Endodermal cell (in vitro differentiated cells): ENCODE data around the gene GRM4. TPM values are rescaled to one million over a fixed set of nuclear protein-coding genes. Genes with fewer than 3 reads are reported as not detected.
A peak's percentile ranks its signal among the peaks of the same experiment; 100 is the strongest.

Experiments
- DNase-seq: peaks from one replicate; pipeline ENCODE4 v3.0.0-alpha.2; 2017
- H3K27ac ChIP-seq: 2 replicates; pipeline ENCODE4 v1.5.1; 2013; ENCODE audit warnings: mild to moderate bottlenecking, low read depth, low read length, moderate library complexity
- H3K27me3 ChIP-seq: 2 replicates; pipeline ENCODE4 v1.6.1; 2013; ENCODE audit warnings: mild to moderate bottlenecking, low read length, moderate library complexity; ENCODE audit not compliant: insufficient read depth, control insufficient read depth, poor library complexity, severe bottlenecking
- H3K36me3 ChIP-seq: 2 replicates; pipeline ENCODE4 v1.7.0; 2013; ENCODE audit warnings: mild to moderate bottlenecking, low read length, moderate library complexity; ENCODE audit not compliant: control insufficient read depth, insufficient read depth
- H3K4me1 ChIP-seq: one replicate; pipeline ENCODE4 v1.7.0; 2013; ENCODE audit warnings: low read length; ENCODE audit not compliant: control insufficient read depth, insufficient read depth
- H3K4me3 ChIP-seq: 2 replicates; pipeline ENCODE4 v1.5.1; 2013; ENCODE audit warnings: mild to moderate bottlenecking, low read length, moderate library complexity
- H3K9ac ChIP-seq: 2 replicates; pipeline ENCODE4 v1.6.1; 2013; ENCODE audit warnings: mild to moderate bottlenecking, low read length, moderate library complexity; ENCODE audit not compliant: poor library complexity, severe bottlenecking; ENCODE audit errors: extremely low read depth
- H3K9me3 ChIP-seq: 2 replicates; pipeline ENCODE4 v1.6.1; 2013; ENCODE audit warnings: mild to moderate bottlenecking, low read length, moderate library complexity; ENCODE audit not compliant: control insufficient read depth
- H3K27ac Mint-ChIP-seq: 2 replicates; pipeline ENCODE4 v1.8.0; 2020; ENCODE audit warnings: mixed read lengths
- H3K27me3 Mint-ChIP-seq: 2 replicates; pipeline ENCODE4 v1.8.0; 2021; ENCODE audit warnings: mild to moderate bottlenecking, mixed read lengths; ENCODE audit not compliant: insufficient read depth
- H3K36me3 Mint-ChIP-seq: 2 replicates; pipeline ENCODE4 v1.8.0; 2020; ENCODE audit warnings: low read depth, mixed read lengths
- H3K4me1 Mint-ChIP-seq: 2 replicates; pipeline ENCODE4 v1.8.0; 2020; ENCODE audit warnings: mixed read lengths
- H3K4me3 Mint-ChIP-seq: 2 replicates; pipeline ENCODE4 v1.8.0; 2020; ENCODE audit warnings: mild to moderate bottlenecking, moderate library complexity, mixed read lengths
- H3K9me3 Mint-ChIP-seq: 2 replicates; pipeline ENCODE4 v1.8.0; 2020; ENCODE audit warnings: mild to moderate bottlenecking, mixed read lengths
- WGBS, 2 experiments: methylation state at CpG; one replicate each; pipeline versions ENCODE4 v1.1.5 to v1.1.7; 2013; ENCODE audit warnings: missing lambda C conversion rate in 2 of 2, mixed read lengths in 1 of 2; ENCODE audit not compliant: insufficient coverage in 1 of 2, insufficient read length in 1 of 2; 5-methylcytosine and 5-hydroxymethylcytosine counted together
- total RNA-seq, 2 donors: library from RNA; stranded (reverse); fragmentation: NEBNext Ultra II Directional in 1 of 2; extraction: Animal tissue kit (Norgen Biotek cat#: 25700) in 1 of 2; gene quantifications; 2 replicates in 1 of 2; 3 replicates in 1 of 2; pipeline ENCODE4 v1.2.1, GENCODE V29; 2021
- TF ChIP-seq, protein P1 (sequence below): fragments of 200-600 bp; sonication (generic); conservative IDR thresholded peaks from 2 replicates; pipeline ENCODE4 v1.5.0; 2021; ENCODE audit warnings: antibody characterized with exemption, mild to moderate bottlenecking

The GRM4 gene
- total RNA-seq, 2 donors from 2014 or later: 3.1 to 9.1 TPM

DNA sequence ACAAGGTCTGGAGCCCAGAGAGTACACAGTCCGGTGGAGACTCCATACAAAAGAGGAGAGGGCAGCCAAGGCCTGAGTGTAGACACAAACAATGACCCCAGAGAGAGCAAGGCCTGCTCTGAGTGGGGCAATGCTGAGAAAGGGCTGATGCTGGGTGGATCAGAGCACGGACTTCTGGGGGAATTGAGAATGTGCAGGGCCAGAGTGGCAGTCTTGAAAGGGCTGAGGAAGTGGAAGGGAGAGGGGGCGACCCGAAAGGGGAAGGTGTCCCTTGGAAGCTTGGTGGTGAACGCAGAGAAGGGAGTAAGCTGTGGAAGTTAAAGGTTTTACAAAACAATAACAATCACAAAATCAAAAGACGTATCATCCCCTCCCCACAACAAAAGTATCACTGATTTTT is 12.0 kb upstream of the GRM4 start:
- no peak overlapping the region for H3K4me3 ChIP-seq
- 83 to 85% methylated on average over 1 to 5 of the region's 6 CpGs for WGBS, 2 experiments
- H3K9me3 Mint-ChIP-seq: peaks cover 17% of the 10 kb centered on the region

DNA sequence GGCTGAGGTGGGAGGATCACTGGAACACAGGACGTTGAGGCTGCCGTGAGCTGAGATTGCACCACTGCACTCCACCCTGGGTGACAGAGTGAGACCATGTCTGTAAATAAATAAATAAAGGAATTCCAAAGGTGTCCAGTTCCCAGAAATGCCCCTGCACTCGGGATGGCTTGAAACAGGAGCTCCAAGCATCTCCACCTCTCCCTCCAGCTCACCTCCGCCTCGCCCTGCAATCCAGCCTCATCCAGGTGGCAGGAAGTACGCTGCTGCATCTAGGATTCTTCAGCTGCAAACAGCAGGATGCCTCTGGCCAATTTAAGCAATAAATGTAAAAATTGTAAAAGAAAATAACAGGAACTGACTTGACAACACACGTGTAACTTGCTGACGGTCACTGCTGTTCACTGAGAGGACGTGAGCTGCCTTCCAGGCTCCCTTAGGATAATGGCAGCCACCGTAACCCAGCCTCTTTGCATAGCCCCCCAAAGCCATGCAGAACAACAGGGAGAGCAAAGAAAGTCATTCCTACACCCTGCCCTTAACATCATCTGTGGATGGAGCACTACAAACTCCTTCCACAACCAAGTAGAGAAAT is 11.4 kb upstream of the GRM4 start:
- Histone ChIP-seq H3K9me3 (peaks cover 11% of the 10 kb centered on the region), H3K4me1 (no peaks in the 10 kb centered on the region), H3K9ac (no peak overlapping the region), H3K27me3 (peaks cover 30% of the 10 kb centered on the region), H3K36me3 (no peaks in the 10 kb centered on the region), H3K27ac (no peak overlapping the region), H3K4me3 (no peak overlapping the region)
- 87 to 89% methylated on average over 5 to 10 of the region's 10 CpGs for whole genome bisulfite sequencing, 2 experiments
- no peak overlapping the region for H3K4me3 Mint-ChIP-seq
- TF ChIP-seq, protein P1, sequence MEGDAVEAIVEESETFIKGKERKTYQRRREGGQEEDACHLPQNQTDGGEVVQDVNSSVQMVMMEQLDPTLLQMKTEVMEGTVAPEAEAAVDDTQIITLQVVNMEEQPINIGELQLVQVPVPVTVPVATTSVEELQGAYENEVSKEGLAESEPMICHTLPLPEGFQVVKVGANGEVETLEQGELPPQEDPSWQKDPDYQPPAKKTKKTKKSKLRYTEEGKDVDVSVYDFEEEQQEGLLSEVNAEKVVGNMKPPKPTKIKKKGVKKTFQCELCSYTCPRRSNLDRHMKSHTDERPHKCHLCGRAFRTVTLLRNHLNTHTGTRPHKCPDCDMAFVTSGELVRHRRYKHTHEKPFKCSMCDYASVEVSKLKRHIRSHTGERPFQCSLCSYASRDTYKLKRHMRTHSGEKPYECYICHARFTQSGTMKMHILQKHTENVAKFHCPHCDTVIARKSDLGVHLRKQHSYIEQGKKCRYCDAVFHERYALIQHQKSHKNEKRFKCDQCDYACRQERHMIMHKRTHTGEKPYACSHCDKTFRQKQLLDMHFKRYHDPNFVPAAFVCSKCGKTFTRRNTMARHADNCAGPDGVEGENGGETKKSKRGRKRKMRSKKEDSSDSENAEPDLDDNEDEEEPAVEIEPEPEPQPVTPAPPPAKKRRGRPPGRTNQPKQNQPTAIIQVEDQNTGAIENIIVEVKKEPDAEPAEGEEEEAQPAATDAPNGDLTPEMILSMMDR: no peak
- H3K4me1 Mint-ChIP-seq: no peaks in the 10 kb centered on the region
- H3K27me3 Mint-ChIP-seq: peaks cover 64% of the 10 kb centered on the region
- H3K27ac Mint-ChIP-seq: no peak overlapping the region
- peaks cover 2% of the 10 kb centered on the region for H3K36me3 Mint-ChIP-seq
- DNase-seq: no peak
- peaks cover 17% of the 10 kb centered on the region for H3K9me3 Mint-ChIP-seq

More for the DNA sequence above, 12.0 kb upstream of the GRM4 start:
- H3K27me3 Mint-ChIP-seq: peaks cover 59% of the 10 kb centered on the region
- Histone ChIP-seq H3K27me3 (peaks cover 25% of the 10 kb centered on the region), H3K36me3 (no peaks in the 10 kb centered on the region), H3K27ac (no peak overlapping the region), H3K4me1 (no peaks in the 10 kb centered on the region), H3K9ac (no peak overlapping the region), H3K9me3 (peaks cover 11% of the 10 kb centered on the region)
- H3K27ac Mint-ChIP-seq: no peak overlapping the region
- H3K36me3 Mint-ChIP-seq: peaks cover 2% of the 10 kb centered on the region
- DNase-seq: no peak
- no peak overlapping the region for H3K4me3 Mint-ChIP-seq
- TF ChIP-seq, protein P1: no peak
- H3K4me1 Mint-ChIP-seq: no peaks in the 10 kb centered on the region

DNA sequence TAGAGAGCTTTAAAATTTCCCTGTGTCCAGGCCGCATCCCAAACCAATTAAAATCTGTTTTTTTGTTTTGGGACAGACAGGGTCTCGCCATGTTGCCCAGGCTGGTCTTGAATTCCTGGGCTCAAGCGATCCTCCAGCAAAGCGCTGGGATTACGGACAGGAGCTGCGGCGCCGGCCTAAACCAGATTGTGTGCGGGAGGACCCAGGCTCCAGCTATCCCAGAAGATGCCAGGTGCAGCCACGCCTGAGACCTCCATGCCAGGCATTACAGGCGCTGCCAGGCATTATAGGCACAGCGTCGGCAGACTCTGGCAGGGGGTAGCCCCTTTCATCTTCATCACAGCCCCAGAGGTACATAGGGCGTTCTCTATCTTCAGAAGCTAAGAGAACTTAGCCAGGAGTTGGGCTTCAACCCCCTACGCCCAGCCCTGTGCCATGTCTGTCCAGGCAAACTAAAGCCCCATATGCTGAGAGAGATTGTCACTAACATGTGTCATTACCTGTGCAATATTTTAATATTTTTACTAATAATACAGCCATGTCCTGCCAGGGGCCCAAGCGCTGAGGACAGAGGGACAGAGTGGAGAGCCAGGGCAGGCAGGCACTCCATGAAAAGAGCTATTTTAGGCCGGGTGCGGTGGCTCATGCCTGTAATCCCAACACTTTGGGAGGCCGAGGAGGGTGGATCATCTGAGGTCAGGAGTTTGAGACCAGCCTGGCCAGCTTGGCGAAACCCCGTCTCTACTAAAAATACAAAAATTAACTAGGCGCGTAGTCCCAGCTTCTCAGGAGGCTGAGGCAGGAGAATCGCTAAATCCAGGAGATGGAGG is 9.8 kb upstream of the GRM4 start:
- H3K36me3 ChIP-seq: no peaks in the 10 kb centered on the region
- H3K9me3 ChIP-seq: peaks cover 11% of the 10 kb centered on the region
- no peak overlapping the region for H3K27ac ChIP-seq
- H3K4me1 ChIP-seq: no peaks in the 10 kb centered on the region
- H3K4me3 ChIP-seq: no peak overlapping the region
- peaks cover 72% of the 10 kb centered on the region for H3K27me3 Mint-ChIP-seq
- 92 to 95% methylated on average over 16 to 24 of the region's 24 CpGs for WGBS, 2 experiments
- no peak overlapping the region for H3K9ac ChIP-seq
- H3K27me3 ChIP-seq: peaks cover 44% of the 10 kb centered on the region
- H3K9me3 Mint-ChIP-seq: peaks cover 17% of the 10 kb centered on the region
- peaks cover 2% of the 10 kb centered on the region for H3K36me3 Mint-ChIP-seq
- no peak overlapping the region for H3K27ac Mint-ChIP-seq
- peaks cover 7% of the 10 kb centered on the region for H3K4me1 Mint-ChIP-seq
- TF ChIP-seq, protein P1: no peak
- peak; percentile 49 for DNase-seq
- H3K4me3 Mint-ChIP-seq: peak overlapping the region; percentile 39
